ENCODE data around the gene RUNX2. TPM values are rescaled to one million over a fixed set of nuclear protein-coding genes. Genes with fewer than 3 reads are reported as not detected.

Gene RUNX2
- total and polyA plus RNA-seq, 4 donors, result 0.09 to 1.5 (median 0.75) TPM

DNA sequence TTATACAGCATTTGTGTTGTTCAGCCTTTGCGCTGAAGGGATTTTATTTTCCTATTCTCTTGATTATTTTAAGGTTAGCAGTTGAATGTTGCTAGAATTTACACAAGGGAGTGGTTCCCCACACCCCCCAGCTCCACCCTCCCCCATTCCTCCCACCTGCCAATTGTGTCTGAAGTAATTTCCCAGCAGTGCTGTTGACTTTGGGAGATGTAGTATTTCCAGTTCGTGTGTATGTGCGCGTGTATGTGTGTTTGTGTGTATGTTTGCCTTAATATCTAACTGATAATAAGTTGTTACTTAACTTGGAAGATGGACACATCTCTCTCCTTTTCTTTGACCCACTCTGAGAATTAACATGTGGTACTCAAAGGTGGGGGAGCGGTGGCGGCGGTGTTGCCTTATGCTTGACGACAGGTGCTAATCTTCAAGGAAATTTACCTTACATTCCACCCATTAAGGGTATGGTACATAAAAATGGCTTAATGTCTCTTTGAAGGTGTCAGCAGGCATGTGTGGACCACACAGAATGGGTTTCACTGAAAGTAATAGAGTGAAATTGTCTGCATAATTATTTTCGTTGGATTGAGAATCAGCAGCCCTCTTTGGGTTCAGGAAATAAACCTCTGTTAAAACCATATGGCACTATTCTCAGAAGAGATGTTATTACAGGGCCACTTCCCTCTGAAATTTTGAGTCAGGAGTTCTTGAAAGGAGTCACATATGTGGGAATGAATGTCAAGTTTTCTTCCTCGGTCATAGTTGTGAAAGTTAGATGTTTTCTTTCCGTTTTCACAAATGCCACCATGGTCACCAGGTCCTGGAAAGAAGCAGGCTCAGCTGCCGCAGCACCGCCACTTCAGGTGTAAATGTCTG lies 145.2 kb downstream of the RUNX2 start:
- H3K4me1 ChIP-seq (ENCODE audit: control insufficient read depth in 4 of 4, insufficient read depth in 4 of 4, low read length in 3 of 4), result no peaks in the 10 kb centered on the region
- H3K9me3 ChIP-seq (ENCODE audit: control insufficient read depth in 4 of 4, low read length in 3 of 4), result no peaks in the 10 kb centered on the region
- no peak overlapping the region for H3K4me3 ChIP-seq (ENCODE audit: low read depth in 1 of 3, low read length in 3 of 3)
- 74% methylated on average over 13 of the region's 13 CpGs for WGBS
- no peak for DNase-seq (ENCODE audit: low spot score)
- TF ChIP-seq, protein P1, sequence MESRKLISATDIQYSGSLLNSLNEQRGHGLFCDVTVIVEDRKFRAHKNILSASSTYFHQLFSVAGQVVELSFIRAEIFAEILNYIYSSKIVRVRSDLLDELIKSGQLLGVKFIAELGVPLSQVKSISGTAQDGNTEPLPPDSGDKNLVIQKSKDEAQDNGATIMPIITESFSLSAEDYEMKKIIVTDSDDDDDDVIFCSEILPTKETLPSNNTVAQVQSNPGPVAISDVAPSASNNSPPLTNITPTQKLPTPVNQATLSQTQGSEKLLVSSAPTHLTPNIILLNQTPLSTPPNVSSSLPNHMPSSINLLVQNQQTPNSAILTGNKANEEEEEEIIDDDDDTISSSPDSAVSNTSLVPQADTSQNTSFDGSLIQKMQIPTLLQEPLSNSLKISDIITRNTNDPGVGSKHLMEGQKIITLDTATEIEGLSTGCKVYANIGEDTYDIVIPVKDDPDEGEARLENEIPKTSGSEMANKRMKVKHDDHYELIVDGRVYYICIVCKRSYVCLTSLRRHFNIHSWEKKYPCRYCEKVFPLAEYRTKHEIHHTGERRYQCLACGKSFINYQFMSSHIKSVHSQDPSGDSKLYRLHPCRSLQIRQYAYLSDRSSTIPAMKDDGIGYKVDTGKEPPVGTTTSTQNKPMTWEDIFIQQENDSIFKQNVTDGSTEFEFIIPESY (IDR thresholded peaks at IDR 0.05), result no peak
- TF ChIP-seq FOXA1 (IDR thresholded peaks at IDR 0.05), result no peak
- no peak for TF ChIP-seq EGR1 (IDR thresholded peaks at IDR 0.05; ENCODE audit: low read depth in 2 of 2)
- no peak for TF ChIP-seq CTCF (IDR thresholded peaks at IDR 0.05; ENCODE audit: low read depth, low read length, missing input control)
- TF ChIP-seq, protein P2, sequence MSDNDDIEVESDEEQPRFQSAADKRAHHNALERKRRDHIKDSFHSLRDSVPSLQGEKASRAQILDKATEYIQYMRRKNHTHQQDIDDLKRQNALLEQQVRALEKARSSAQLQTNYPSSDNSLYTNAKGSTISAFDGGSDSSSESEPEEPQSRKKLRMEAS (IDR thresholded peaks at IDR 0.05), result no peak
- no peak for TF ChIP-seq HNF4G (IDR thresholded peaks at IDR 0.05)
- no peak for TF ChIP-seq JUND (IDR thresholded peaks at IDR 0.05)
- no peak for TF ChIP-seq HNF4A (conservative IDR thresholded peaks at IDR 0.05)
- TF ChIP-seq RXRA (IDR thresholded peaks at IDR 0.05), result no peak
- no peak for TF ChIP-seq REST (IDR thresholded peaks at IDR 0.05)
- TF ChIP-seq RAD21 (IDR thresholded peaks at IDR 0.05), result no peak
- no peak for TF ChIP-seq NR2F2 (IDR thresholded peaks at IDR 0.05)
- no peak for TF ChIP-seq FOXA2 (IDR thresholded peaks at IDR 0.05)
- TF ChIP-seq, protein P3, sequence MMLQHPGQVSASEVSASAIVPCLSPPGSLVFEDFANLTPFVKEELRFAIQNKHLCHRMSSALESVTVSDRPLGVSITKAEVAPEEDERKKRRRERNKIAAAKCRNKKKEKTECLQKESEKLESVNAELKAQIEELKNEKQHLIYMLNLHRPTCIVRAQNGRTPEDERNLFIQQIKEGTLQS (IDR thresholded peaks at IDR 0.05), result no peak
- no peak for TF ChIP-seq YY1 (IDR thresholded peaks at IDR 0.05)
- TF ChIP-seq GABPA (IDR thresholded peaks at IDR 0.05 in 1 of 2, conservative IDR thresholded peaks at IDR 0.05 in 1 of 2), result no peak
- TF ChIP-seq SP1 (IDR thresholded peaks at IDR 0.05), result no peak
- no peak for TF ChIP-seq TAF1 (conservative IDR thresholded peaks at IDR 0.05)
- H3K27ac ChIP-seq (ENCODE audit: low read depth in 1 of 2, low read length in 2 of 2), result no peak overlapping the region
- H3K27me3 ChIP-seq (ENCODE audit: control insufficient read depth in 4 of 4, insufficient read depth in 4 of 4, low read length in 3 of 4), result no peaks in the 10 kb centered on the region
- H3K9ac ChIP-seq (ENCODE audit: low read depth in 1 of 2, low read length in 2 of 2), result no peak overlapping the region
- H3K36me3 ChIP-seq (ENCODE audit: control insufficient read depth in 4 of 4, insufficient read depth in 3 of 4, low read depth in 1 of 4, low read length in 3 of 4), result no peaks in the 10 kb centered on the region

Measured in liver (tissue), 9 donors.